HepG2 (cell line): ENCODE results near the gene ADSS1. TPM values are rescaled to one million over a fixed set of nuclear protein-coding genes. Genes with fewer than 3 reads are reported as not detected.

ENCODE experiments used
- ATAC-seq: fragments of 200-7000 bp; cut with Tn5 transposase; 3 replicates; pipeline ENCODE4 v1.9.1; 2020; ENCODE audit warnings: mild to moderate bottlenecking, moderate library complexity
- BruUV-seq: library from RNA; stranded (reverse); fragments of 400-500 nt; replicated peaks from 2 replicates; lab custom pipeline; 2021; lab: Mats Ljungman, UMichigan
- CTCF ChIA-PET: fragments of 300-600 bp; formaldehyde crosslinking; extraction: SDS; loops from one replicate; lab custom pipeline; 2021; ENCODE audit warnings: low total read pairs, inconsistent platforms, low intra/inter-chr PET ratio; lab: Yijun Ruan, JAX
- POLR2A ChIA-PET: fragments of 350-600 bp; sonication (Branson Sonifier 250); formaldehyde crosslinking; loops from one replicate; lab custom pipeline; 2020; ENCODE audit warnings: antibody characterized with exemption, inconsistent platforms; lab: Yijun Ruan, JAX
- DNase-seq: peaks from one replicate; pipeline ENCODE4 v3.0.0-alpha.2; 2015; ENCODE audit warnings: low spot score
- FAIRE-seq: peaks from 3 replicates; lab custom pipeline; 2011; peaks lifted over from hg19 to GRCh38; lab: Jason Lieb, UNC
- H2AFZ ChIP-seq: one replicate; pipeline ENCODE4 v1.6.1; 2011; ENCODE audit warnings: low read length, inconsistent platforms
- H3K27ac ChIP-seq: fragments of 300-600 bp; 3 replicates; pipeline ENCODE4 v1.8.0; 2011; ENCODE audit warnings: mixed run types, mild to moderate bottlenecking, mixed read lengths, low read length, inconsistent platforms; ENCODE audit not compliant: insufficient read depth; ENCODE audit errors: extremely low read length
- H3K27me3 ChIP-seq, 2 experiments: fragments of 200-600 bp in 1 of 2; 2 replicates in 1 of 2; 3 replicates in 1 of 2; pipeline versions ENCODE4 v1.6.0 to v1.8.0; 2011; ENCODE audit warnings: low read length in 2 of 2, mild to moderate bottlenecking in 2 of 2, moderate library complexity in 2 of 2, inconsistent platforms in 1 of 2; ENCODE audit not compliant: insufficient read depth in 2 of 2, control insufficient read depth in 1 of 2
- H3K36me3 ChIP-seq, 2 experiments: fragments of 200-600 bp in 1 of 2; replicated peaks in 1 of 2; 2 replicates in 1 of 2; 3 replicates in 1 of 2; pipeline versions ENCODE4 v1.5.1 to v1.8.0; 2011; ENCODE audit warnings: low read length in 2 of 2, inconsistent platforms in 1 of 2; ENCODE audit not compliant: insufficient read depth in 2 of 2, control insufficient read depth in 1 of 2
- H3K4me1 ChIP-seq: 2 replicates; pipeline ENCODE4 v1.5.1; 2012; ENCODE audit warnings: low read length, inconsistent platforms; ENCODE audit not compliant: insufficient read depth
- H3K4me2 ChIP-seq: 2 replicates; pipeline ENCODE4 v1.6.0; 2011; ENCODE audit warnings: low read depth, low read length, inconsistent platforms
- H3K4me3 ChIP-seq, 3 experiments: fragments of 200-600 bp in 1 of 3; sonication (generic), shearing (Covaris generic) in 1 of 3; replicated peaks in 1 of 3; 2 replicates each; pipeline ENCODE4 v1.5.1; 2011 to 2016; ENCODE audit warnings: low read length in 3 of 3, inconsistent platforms in 2 of 3, low read depth in 2 of 3, mild to moderate bottlenecking in 2 of 3, control low read depth in 1 of 3, mixed read lengths in 1 of 3; ENCODE audit not compliant: insufficient read depth in 1 of 3
- H3K79me2 ChIP-seq: one replicate; pipeline ENCODE4 v1.6.1; 2011; ENCODE audit warnings: low read length, inconsistent platforms; ENCODE audit not compliant: insufficient read depth
- H3K9ac ChIP-seq: 2 replicates; pipeline ENCODE4 v1.6.0; 2011; ENCODE audit warnings: mild to moderate bottlenecking, low read depth, low read length, inconsistent platforms; ENCODE audit not compliant: insufficient read depth
- H3K9me3 ChIP-seq: 2 replicates; pipeline ENCODE4 v1.5.1; 2012; ENCODE audit warnings: mild to moderate bottlenecking, low read length
- H4K20me1 ChIP-seq: 2 replicates; pipeline ENCODE4 v1.6.0; 2011; ENCODE audit warnings: inconsistent platforms, mild to moderate bottlenecking, low read length, moderate library complexity; ENCODE audit not compliant: insufficient read depth
- ERF ChIP-seq: IDR thresholded peaks from 2 replicates; pipeline ENCODE4 v1.6.1; 2018; ENCODE audit warnings: missing biosample characterization, missing genetic modification reagents
- ETV5 ChIP-seq: IDR thresholded peaks from 2 replicates; pipeline ENCODE4 v1.6.1; 2018; ENCODE audit warnings: missing biosample characterization, missing genetic modification reagents, inconsistent platforms, borderline replicate concordance
- GABPA ChIP-seq, 2 experiments: IDR thresholded peaks; 2 replicates each; pipeline ENCODE4 v1.6.1; 2011 to 2016; ENCODE audit warnings: low read depth in 2 of 2, low read length in 1 of 2, missing biosample characterization in 1 of 2, missing genetic modification characterization in 1 of 2
- ZNF121 ChIP-seq: sonication (generic); formaldehyde crosslinking; IDR thresholded peaks from 2 replicates; pipeline ENCODE4 v1.5.0; 2020; ENCODE audit warnings: mild to moderate bottlenecking, missing genetic modification reagents
- ZNF34 ChIP-seq: sonication (generic); formaldehyde crosslinking; IDR thresholded peaks from 2 replicates; pipeline ENCODE4 v1.4.0; 2020; ENCODE audit warnings: mild to moderate bottlenecking, missing genetic modification reagents, borderline replicate concordance
- ZNF563 ChIP-seq: sonication (generic); formaldehyde crosslinking; IDR thresholded peaks from 2 replicates; pipeline ENCODE4 v1.8.0; 2022; ENCODE audit warnings: mild to moderate bottlenecking, moderate library complexity, missing genetic modification reagents
- ZNF746 ChIP-seq: sonication (generic); formaldehyde crosslinking; IDR thresholded peaks from 2 replicates; pipeline ENCODE4 v1.8.0; 2022; ENCODE audit warnings: mild to moderate bottlenecking, missing genetic modification reagents
- ZNF761 ChIP-seq: sonication (generic); formaldehyde crosslinking; conservative IDR thresholded peaks from 2 replicates; pipeline ENCODE4 v1.4.0; 2020; ENCODE audit warnings: mild to moderate bottlenecking, missing genetic modification reagents
- WGBS: methylation state at CpG from one replicate; pipeline ENCODE4 v1.1.6; 2017; ENCODE audit warnings: low lambda C conversion rate; 5-methylcytosine and 5-hydroxymethylcytosine counted together
- in situ Hi-C: cut with HindIII; loops from 2 replicates; pipeline ENCODE4 v1.10.0; 2017; ENCODE audit warnings: low pct_unique_long_range_greater_than_20kb; ENCODE audit not compliant: extremely low pct_ligation_motif_present
- intact Hi-C: fragments of 100-400 bp; cut with micrococcal nuclease; formaldehyde crosslinking; loops from one replicate; pipeline ENCODE4 v1.10.0; 2022; ENCODE audit not compliant: unreplicated experiment
- polyA plus RNA-seq, 8 experiments: library from polyadenylated mRNA; depleted of rRNA in 3 of 8; stranded (reverse) in 7 of 8; unstranded in 1 of 8; fragments of >200 nt; fragmentation: Illumina TruSeq in 4 of 8; extraction: Trizol in 4 of 8; gene quantifications; 2 replicates each; pipeline versions ENCODE4 v1.2.1 to v1.2.3, GENCODE V29; 2011 to 2016; ENCODE audit warnings: low read depth in 4 of 8, missing spikeins in 1 of 8, mixed read lengths in 1 of 8; ENCODE audit not compliant: insufficient read depth in 1 of 8
- total RNA-seq, 5 experiments: library from RNA; depleted of rRNA; stranded (reverse); fragments of >200 nt; fragmentation: Illumina TruSeq; extraction: Trizol; gene quantifications; 2 replicates each; pipeline ENCODE4 v1.2.3, GENCODE V29; 2016; ENCODE audit warnings: low read depth in 1 of 5
- TF ChIP-seq, protein P1 (sequence below): sonication (generic); formaldehyde crosslinking; conservative IDR thresholded peaks from 2 replicates; pipeline ENCODE4 v1.4.0; 2020; ENCODE audit warnings: mild to moderate bottlenecking, missing genetic modification reagents, moderate library complexity
- TF ChIP-seq, protein P2 (sequence below): sonication (generic); formaldehyde crosslinking; IDR thresholded peaks from 2 replicates; pipeline ENCODE4 v1.4.0; 2020; ENCODE audit warnings: missing genetic modification reagents, borderline replicate concordance

ADSS1 gene
- total and polyA plus RNA-seq, 2 of the 13 experiments (the other 11 are each of a cell fraction or from before 2014, with no cell fraction given): 1.0 to 36.7 TPM

DNA sequence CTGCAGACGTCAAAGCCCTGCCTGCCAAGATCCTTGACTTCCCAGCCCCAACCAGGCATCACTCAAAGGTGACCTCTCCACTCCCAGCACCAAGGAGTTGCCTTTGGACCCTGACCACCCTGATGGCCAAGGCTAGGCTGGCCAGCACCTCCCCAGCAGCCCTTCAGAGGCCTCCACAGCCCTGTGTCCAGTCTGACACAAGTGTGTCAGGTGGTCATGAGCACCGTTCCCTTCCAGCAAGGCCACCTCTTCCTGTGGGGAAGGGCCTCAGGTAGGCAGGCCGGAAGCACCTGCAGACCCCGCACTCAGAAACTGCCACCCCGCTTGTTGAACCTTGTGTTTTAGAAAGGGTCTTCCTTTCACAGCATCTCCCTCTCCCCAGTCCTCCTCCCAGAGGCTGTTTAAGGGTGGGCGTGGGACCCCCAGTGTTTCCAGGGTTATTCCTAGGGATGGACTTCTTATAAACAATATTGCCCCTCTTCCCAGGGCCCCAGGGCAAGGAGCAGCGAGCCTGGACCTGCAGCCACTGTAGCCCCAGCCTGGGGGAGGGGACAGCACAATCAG is 47.8 kb upstream of the ADSS1 start:
- H3K9me3 ChIP-seq: no peaks in the 10 kb centered on the region
- TF ChIP-seq ZNF34 (CRISPR knock-in tag) (no peak), ZNF563 (0 out of 2 replicates have a peak, but pooled peaks have one; percentile 16), GABPA (IDR thresholded peaks at IDR 0.05; ENCODE audit: low read depth, low read length) (no peak), GABPA (CRISPR knock-in tag; IDR thresholded peaks at IDR 0.05; ENCODE audit: low read depth) (peak; percentile 50; the same call in 1 of the 2 replicates), ERF (CRISPR knock-in tag) (0 out of 2 replicates have a peak, but pooled peaks have one; percentile 9), ZNF121 (CRISPR knock-in tag) (no peak), ZNF761 (CRISPR knock-in tag) (0 out of 2 replicates have a peak, but pooled peaks have one; percentile 18), ETV5 (CRISPR knock-in tag) (0 out of 2 replicates have a peak, but pooled peaks have one; percentile 4), ZNF746 (CRISPR knock-in tag) (0 out of 2 replicates have a peak, but pooled peaks have one; percentile 35)
- TF ChIP-seq, protein P1, sequence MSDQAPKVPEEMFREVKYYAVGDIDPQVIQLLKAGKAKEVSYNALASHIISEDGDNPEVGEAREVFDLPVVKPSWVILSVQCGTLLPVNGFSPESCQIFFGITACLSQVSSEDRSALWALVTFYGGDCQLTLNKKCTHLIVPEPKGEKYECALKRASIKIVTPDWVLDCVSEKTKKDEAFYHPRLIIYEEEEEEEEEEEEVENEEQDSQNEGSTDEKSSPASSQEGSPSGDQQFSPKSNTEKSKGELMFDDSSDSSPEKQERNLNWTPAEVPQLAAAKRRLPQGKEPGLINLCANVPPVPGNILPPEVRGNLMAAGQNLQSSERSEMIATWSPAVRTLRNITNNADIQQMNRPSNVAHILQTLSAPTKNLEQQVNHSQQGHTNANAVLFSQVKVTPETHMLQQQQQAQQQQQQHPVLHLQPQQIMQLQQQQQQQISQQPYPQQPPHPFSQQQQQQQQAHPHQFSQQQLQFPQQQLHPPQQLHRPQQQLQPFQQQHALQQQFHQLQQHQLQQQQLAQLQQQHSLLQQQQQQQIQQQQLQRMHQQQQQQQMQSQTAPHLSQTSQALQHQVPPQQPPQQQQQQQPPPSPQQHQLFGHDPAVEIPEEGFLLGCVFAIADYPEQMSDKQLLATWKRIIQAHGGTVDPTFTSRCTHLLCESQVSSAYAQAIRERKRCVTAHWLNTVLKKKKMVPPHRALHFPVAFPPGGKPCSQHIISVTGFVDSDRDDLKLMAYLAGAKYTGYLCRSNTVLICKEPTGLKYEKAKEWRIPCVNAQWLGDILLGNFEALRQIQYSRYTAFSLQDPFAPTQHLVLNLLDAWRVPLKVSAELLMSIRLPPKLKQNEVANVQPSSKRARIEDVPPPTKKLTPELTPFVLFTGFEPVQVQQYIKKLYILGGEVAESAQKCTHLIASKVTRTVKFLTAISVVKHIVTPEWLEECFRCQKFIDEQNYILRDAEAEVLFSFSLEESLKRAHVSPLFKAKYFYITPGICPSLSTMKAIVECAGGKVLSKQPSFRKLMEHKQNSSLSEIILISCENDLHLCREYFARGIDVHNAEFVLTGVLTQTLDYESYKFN (CRISPR knock-in tag): peak; percentile 45; the same call in 1 of the 2 replicates
- TF ChIP-seq, protein P2, sequence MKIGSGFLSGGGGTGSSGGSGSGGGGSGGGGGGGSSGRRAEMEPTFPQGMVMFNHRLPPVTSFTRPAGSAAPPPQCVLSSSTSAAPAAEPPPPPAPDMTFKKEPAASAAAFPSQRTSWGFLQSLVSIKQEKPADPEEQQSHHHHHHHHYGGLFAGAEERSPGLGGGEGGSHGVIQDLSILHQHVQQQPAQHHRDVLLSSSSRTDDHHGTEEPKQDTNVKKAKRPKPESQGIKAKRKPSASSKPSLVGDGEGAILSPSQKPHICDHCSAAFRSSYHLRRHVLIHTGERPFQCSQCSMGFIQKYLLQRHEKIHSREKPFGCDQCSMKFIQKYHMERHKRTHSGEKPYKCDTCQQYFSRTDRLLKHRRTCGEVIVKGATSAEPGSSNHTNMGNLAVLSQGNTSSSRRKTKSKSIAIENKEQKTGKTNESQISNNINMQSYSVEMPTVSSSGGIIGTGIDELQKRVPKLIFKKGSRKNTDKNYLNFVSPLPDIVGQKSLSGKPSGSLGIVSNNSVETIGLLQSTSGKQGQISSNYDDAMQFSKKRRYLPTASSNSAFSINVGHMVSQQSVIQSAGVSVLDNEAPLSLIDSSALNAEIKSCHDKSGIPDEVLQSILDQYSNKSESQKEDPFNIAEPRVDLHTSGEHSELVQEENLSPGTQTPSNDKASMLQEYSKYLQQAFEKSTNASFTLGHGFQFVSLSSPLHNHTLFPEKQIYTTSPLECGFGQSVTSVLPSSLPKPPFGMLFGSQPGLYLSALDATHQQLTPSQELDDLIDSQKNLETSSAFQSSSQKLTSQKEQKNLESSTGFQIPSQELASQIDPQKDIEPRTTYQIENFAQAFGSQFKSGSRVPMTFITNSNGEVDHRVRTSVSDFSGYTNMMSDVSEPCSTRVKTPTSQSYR (CRISPR knock-in tag): peak; percentile 46; the same call in 1 of the 2 replicates
- no peaks in the 10 kb centered on the region for H4K20me1 ChIP-seq
- H2AFZ ChIP-seq: no peak overlapping the region
- no peak overlapping the region; the same call in 1 of the 2 replicates for H3K9ac ChIP-seq
- BruUV-seq: no TSS peak
- peak overlapping the region in 1 of 3 experiments; percentile 68; a peak in 4 of 6 replicates for H3K4me3 ChIP-seq
- 30% methylated on average over 6 of the region's 7 CpGs for WGBS
- no peaks in the 10 kb centered on the region for H3K36me3 ChIP-seq
- ATAC-seq: no peak
- H3K27ac ChIP-seq: no peak overlapping the region
- CTCF ChIA-PET: no interaction called here
- intact Hi-C loops: loop anchor here (1.0 kb wide), 1 partner anchor 10 kb away; no protein-coding TSS in a partner anchor
- no peak for DNase-seq
- no peaks in the 10 kb centered on the region for H3K79me2 ChIP-seq
- no peak for FAIRE-seq
- H3K4me1 ChIP-seq: peaks cover 56% of the 10 kb centered on the region
- H3K27me3 ChIP-seq: no peaks in the 10 kb centered on the region; a peak in 1 of 5 replicates
- POLR2A ChIA-PET: interaction anchor here (0.6 to 7.6 kb wide), 5 partner anchors 9 to 77 kb away, joined by 3 to 179 read pairs (median 10); partner anchors contain the start of gene SIVA1
- H3K4me2 ChIP-seq: peak overlapping the region; percentile 97
- in situ Hi-C loops: no loop called here
